T47D (cell line): ENCODE data around the gene HIGD1C.
"Not testable (repeated sequence)": the region's sequence is repeated elsewhere in the genome, so short reads cannot be mapped to it uniquely, and the experiment has no call there.

Source experiments
- DNase-seq, 2 experiments: peaks; one replicate each; pipeline versions ENCODE4 v3.0.0 to v3.0.0-alpha.2; 2011 to 2012; ENCODE audit warnings: low read depth in 1 of 2, low spot score in 1 of 2
- JUND ChIP-seq: IDR thresholded peaks from 2 replicates; pipeline ENCODE4 v1.6.1; 2012; ENCODE audit warnings: low read depth
- in situ Hi-C: cut with HindIII; loops from 2 replicates; pipeline ENCODE4 v1.10.0; 2016; ENCODE audit warnings: low sequenced_read_pairs, low pct_unique_long_range_greater_than_20kb

Gene HIGD1C

DNA sequence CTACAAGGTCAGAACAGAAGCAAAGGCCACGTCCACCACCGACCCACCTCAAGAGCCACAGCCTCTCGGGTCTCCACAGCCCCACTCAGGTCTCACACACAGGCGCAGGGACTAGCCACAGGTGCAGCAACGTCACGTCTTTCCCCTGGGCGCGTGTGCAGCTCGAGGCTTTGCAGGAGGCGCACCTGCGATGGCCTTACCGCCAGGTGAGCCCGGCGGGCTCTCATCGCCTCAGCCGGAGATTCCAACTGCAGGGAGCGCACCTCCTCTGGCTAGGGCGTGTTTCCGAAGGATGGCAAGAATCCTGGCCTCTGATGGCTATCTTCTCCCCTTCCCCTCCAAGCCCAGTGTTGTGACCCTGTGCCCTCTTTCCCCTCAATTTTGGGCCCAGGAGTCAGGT lies at the start of gene HIGD1C:
TSS of gene HIGD1C (plus strand) at position 35 of the 400 bp plus-strand sequence. CDS start 1,455 bp downstream, outside the sequence.
- in situ Hi-C loops = no loop called here
- TF ChIP-seq JUND = no peak
- no peak for DNase-seq

DNA sequence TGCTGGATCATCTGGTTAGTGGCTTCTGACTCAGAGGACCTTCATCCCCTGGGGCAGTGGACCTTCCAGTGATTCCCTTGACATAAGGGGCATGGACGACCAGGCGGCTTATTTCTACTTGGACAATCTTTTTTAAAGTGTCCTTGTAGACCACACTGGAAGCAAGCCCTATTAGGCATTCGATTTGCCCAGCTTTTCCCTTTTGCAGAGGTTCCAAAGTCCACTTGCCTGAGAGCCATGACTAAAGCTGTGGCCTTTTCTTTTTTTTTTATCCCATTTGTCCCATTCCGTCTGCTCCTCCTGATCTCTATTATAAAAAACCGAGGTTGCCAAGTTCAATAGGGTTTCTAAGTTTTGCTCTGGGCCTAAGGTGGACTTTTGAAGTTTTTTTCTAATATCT lies 43.9 kb upstream of the HIGD1C start:
- in situ Hi-C loops, DNase-seq: not testable (repeated sequence)

DNA sequence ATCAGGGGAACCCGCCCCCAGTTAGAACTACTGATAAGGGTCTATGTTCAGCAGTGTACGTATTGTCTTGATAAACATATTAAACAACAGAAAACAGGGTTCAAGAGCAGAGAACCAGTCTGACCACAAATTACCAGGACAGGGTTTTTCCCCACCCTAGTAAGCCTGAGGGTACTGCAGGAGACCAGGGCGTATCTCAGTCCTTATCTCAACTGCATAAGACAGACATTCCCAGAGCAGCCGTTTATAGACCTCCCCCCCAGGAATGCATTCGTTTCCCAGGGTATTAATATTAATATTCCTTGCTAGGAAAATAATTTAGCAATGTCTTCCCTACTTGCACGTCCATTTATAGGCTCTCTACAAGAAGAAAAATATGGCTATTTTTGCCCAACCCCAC lies 40.0 kb upstream of the HIGD1C start:
- not testable (repeated sequence) for DNase-seq

DNA sequence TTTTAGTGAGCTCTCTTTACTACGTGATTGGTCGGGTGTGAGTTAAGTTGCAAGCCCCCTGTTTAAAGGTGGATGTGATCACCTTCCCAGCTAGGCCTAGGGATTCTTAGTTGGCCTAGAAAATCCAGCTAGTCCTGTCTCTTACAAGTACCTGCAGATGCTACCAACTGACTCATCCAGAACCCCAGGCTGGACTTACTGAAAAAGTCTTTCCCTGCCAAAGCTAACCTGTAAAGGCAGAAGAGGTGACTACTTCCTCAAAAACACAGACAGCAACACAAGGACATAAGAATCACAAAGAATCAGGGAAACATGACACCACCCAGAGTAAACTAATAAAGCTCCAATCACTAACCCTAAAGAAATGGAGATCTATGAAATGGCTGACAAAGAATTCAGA lies 39.1 kb upstream of the HIGD1C start:
- no peak for TF ChIP-seq JUND
- peak in 1 of 2 experiments; percentile 28 for DNase-seq
- in situ Hi-C loops = no loop called here

More for the DNA sequence above, 40.0 kb upstream of the HIGD1C start:
- in situ Hi-C loops = not testable (repeated sequence)

DNA sequence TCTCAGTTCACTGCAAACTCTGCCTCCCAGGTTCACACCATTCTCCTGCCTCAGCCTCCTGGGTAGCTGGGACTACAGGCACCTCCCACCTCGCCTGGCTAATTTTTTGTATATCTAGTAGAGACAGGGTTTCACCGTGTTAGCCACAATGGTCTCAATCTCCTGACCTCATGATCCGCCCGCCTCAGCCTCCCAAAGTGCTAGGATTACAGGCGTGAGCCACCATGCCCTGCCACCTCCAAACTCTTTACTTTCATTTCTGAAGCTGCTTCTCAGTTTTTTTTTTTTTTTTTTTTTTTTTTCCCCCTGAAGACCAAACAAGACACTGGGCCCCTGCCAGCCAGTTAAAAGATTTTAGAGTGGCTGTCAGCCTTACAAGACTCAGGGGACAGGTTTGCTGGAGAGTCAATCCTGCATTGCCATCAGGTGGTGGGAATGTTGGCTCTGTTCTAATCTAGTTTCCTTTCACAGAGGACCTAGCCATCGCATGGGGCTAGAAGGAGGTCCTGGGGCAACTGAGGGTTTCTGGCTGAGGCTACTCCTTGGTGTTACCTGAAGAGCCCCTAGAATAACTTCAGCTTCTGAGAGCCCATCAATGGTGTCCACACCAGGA lies 37.4 kb upstream of the HIGD1C start:
- TF ChIP-seq JUND = no peak
- DNase-seq = peak in 1 of 2 experiments; percentile 52
- in situ Hi-C loops = no loop called here

DNA sequence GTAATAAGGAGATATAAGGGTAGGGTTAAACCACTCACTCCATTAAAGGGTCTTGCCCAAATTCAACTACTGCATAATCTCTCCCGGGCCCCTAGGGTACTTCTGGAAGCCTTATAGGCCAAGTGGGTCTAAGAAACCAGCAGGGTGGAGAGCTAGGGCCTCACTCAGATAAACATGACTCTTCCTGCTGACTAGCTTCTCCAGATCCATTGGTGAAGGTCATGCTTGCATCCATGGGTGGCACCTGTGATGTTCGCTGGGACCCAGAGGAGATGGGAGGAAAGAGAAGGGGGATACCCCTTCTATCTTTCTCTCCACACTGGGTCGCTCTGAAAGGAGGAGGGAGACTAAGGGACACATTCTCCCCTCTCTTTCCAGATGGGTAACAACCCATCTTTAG lies 36.1 kb upstream of the HIGD1C start:
- in situ Hi-C loops = no loop called here
- no peak for TF ChIP-seq JUND
- no peak for DNase-seq

DNA sequence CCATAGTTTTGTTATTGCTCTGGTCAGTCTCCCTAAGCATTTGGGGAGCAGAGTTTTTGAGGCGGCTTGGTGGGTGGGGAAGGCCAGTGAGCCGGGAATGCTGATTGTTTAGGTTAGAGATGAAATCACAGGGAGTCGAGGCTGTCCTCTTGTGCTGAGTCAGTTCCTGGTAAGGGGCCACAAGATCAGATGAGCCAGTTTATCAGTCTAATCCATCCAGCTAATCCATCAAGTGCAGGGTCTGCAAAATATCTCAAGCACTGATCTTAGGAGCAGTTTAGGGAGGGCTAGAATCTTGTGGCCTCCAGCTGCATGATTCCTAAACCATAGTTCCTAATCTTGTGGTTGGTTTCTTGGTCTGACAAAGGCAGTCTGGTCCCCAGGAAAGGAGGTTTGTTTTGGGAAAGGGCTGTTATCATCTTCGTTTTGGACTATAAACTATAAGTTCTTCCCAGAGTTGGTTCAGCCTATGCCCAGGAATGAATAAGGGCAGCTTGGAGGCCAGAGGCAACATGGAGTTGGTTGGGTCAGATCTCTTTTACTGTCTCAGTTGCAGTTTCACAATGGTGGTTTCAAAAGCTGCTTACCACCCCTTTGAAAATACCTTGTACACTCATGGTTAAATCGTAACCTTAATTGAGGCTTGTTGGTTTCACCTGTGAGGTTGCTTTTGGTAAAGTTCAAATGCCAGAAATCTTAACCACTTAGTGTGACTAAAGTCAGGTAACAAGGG lies 33.6 kb upstream of the HIGD1C start:
- no peak for TF ChIP-seq JUND
- DNase-seq = no peak
- in situ Hi-C loops = no loop called here

DNA sequence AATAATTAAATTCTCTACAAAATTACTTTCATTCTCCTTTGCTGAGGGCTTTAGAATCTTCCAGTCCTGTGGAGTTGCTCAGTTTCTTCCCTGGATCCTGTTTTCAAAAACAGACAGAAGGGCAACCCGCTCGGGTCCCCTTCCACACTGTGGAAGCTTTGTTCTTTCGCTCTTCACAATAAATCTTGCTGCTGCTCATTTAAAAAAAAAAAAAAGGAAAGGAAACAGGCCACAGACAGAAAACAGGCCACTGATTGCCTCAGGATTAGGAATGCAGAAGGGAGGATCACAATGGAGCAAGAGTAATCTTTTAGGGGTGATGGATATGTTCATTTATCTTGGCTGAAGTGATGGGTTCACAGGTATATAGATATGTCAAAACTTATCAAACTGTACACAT lies 29.5 kb upstream of the HIGD1C start:
- no peak for TF ChIP-seq JUND
- DNase-seq = no peak
- in situ Hi-C loops = no loop called here

DNA sequence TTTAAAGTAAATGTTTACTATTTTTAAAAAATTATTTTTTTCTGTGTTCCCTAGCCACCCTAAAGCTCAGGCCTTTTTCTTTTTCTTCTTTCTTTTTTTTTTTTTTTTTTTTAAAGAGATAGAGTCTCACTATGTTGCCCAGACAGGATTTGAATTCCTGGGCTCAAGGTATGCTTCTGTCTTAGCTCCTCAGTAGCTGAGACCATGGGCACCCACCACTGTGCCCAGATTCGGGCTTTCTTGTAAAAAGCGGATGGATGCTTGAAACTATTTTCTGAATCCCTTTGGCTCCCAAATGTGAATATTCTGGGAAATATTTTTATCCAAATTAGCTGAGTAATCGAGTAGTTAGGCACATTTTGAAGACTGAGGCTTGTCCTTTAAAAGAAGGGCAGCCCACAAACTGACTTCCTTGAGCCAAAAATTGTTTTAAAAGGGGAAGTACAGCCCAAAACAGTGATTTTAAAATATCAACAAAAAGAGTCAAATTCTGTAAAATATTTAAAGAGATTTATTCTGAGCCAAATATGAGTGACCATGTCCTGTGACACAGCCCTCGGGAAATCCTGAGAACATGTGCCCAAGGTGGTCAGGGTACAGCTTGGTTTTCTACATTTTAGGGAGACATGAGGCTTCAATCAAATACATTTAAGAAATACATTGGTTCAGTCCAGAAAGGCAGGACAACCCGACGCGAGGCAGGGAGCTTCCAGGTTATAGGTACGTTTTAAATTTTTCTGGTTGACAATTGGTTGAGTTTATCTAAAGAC lies 28.8 kb upstream of the HIGD1C start:
- TF ChIP-seq JUND = no peak
- no peak for DNase-seq
- in situ Hi-C loops = no loop called here

DNA sequence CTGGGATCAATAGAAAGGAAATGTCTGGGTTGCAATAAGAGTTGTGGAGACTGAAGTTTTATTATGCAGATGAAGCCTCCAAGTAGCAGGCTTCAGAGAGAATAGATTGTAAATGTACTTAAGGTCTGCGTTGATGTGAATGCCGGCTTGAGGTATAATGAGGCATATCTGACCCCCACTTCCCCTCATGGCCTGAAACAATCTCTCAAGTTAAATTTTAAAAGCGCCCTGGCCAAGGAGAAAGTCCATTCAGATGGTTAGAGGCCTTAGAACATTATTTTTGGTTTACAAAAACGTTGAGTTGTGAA lies 28.3 kb upstream of the HIGD1C start:
- no peak for TF ChIP-seq JUND
- DNase-seq = no peak
- in situ Hi-C loops = no loop called here

DNA sequence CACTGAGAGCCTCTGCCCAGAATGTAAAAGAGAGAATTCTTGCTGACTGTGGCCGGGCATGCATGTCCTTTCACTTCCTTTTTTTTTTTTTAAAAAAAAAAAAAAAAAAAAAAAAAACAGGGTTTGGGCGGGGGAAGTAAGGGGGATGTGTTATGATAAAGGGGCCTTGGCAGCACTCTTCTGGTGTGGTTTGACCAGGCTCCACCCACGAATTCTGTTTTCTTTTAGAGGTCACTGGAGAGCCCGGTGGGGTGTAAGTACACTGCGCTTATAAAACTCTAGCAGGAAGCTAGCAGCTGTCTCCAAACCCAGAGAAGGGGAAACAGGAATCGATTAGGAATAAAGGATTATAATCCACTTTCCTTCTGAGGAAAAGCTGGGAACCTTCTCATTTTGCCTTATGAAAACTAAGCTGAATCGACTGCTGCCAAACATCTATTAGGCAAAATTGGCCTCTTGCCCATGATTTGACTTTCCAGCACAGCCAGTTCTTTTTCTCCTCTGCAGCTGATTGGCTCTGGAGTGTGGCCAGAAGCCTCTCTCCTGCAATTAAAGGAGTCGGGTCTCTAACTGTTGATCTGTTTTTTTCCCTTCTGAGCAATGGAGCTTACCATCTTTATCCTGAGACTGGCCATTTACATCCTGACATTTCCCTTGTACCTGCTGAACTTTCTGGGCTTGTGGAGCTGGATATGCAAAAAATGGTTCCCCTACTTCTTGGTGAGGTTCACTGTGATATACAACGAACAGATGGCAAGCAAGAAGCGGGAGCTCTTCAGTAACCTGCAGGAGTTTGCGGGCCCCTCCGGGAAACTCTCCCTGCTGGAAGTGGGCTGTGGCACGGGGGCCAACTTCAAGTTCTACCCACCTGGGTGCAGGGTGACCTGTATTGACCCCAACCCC lies 27.7 kb upstream of the HIGD1C start:
- DNase-seq = peak; percentile 69 to 96
- no peak for TF ChIP-seq JUND
- in situ Hi-C loops = no loop called here

DNA sequence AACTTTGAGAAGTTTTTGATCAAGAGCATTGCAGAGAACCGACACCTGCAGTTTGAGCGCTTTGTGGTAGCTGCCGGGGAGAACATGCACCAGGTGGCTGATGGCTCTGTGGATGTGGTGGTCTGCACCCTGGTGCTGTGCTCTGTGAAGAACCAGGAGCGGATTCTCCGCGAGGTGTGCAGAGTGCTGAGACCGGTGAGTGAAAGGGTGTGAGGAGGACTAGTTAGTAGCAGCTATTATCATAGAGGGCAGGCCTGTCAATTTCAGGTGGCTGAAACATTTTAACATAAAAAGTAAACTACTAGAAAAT lies 27.0 kb upstream of the HIGD1C start:
- DNase-seq = peak in 1 of 2 experiments; percentile 20
- in situ Hi-C loops = no loop called here
- TF ChIP-seq JUND = no peak
